ENCODE data around the gene MAPK8IP3.
A peak's percentile ranks its signal among the peaks of the same experiment; 100 is the strongest.

MAPK8IP3 gene

GRCh38 chr16:1812732-1813163, 106.8 kb downstream of the MAPK8IP3 start:
- peak; percentile 15 to 44 for DNase-seq (ENCODE audit: low read depth in 2 of 2)

GRCh38 chr16:1815461-1815860, 109.5 kb downstream of the MAPK8IP3 start:
- DNase-seq (ENCODE audit: low read depth in 2 of 2), result no peak

GRCh38 chr16:1816396-1817275, 110.6 kb downstream of the MAPK8IP3 start:
- DNase-seq (ENCODE audit: low read depth in 2 of 2), result no peak

GRCh38 chr16:1817276-1817589, 111.2 kb downstream of the MAPK8IP3 start:
- DNase-seq (ENCODE audit: low read depth in 2 of 2), result no peak

DNA sequence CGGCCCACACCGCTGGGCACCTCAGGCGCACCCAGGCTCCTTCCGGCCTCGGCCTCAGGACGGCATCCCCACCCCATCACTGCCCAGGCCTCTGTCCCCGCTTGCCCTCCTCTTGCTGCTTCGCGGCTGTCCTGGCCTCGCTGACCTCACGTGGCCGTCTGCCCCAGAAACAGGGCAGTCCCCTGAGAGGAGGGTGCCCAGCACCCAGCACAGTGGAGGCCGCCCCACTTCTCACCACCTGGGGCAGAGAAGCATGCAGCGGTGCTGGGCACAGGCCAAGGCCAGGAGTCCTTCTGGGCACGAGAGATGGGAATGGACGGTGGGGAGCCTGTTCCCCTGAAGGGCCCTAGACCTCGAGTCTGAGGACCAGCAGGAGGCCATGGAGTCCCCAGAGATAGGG, 111.7 kb downstream of the MAPK8IP3 start:
- no peak for DNase-seq (ENCODE audit: low read depth in 2 of 2)

DNA sequence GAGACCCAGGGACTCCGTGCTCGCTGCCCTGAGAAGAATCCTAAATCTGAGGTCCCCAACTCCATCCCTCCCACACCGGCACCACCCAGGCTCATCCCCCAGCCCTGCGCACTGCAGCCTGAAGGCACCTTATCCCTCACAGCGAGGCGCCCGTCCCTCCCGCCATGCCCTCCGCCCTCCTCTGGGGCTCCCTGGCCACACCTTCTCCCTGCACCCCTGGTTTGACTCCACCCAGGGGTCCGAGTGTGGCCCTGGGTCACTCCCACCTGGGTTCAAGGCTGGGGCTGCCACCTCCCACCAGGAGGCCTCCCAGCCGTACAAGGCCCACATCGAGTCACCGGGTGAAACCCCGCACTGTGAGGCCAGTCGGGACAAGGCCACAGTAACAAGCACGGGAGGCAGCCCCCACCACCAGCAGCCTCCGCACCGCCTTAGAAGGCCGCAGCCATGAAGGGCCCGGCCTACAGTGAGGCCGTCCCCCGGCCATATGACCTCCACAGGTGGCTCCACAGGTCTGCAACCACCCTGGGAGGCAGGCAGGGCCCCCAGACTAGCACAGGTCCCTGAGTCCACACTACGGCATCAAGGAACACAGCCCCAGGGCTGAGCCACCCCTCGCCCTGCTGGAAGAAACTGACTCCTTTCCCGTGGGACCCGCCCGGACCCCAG, 112.3 kb downstream of the MAPK8IP3 start:
- DNase-seq (ENCODE audit: low read depth in 2 of 2), result no peak

DNA sequence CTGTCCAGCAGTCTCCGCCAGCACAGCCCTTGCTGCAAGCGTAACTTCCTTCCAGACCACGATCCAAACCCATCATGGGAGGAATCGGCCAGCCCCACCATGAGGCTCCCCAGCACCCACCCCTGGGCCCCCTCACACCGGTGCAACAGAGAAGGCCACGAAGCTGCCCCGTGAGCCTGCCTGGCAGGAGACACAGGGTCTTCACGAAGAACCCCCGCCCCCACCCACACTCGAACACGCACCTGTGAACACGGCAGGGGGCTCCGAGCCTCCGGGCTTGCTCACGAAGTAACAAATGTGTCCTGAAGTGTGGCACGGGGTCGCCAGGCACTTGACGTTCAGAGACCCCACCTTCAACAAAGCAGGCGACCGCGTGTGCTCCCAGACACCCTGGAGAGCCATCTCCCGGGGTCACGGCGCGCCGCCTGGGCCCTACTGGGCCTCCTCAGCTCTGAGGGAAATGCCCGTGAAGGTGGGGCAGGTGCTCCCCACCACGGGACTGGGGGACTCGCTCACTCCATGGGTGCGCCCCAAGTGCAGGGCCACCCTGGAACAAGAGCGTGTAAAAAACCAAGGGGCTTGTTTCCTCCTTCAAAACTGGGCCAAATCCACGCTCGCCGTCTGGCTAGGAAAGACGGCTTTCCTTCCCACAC, 113.0 kb downstream of the MAPK8IP3 start:
- DNase-seq (ENCODE audit: low read depth in 2 of 2), result no peak

GRCh38 chr16:1819611-1820010, 113.6 kb downstream of the MAPK8IP3 start:
- DNase-seq (ENCODE audit: low read depth in 2 of 2), result no peak
